Right cardiac atrium (tissue), 5 donors: ENCODE measurements around the gene PHOX2B. TPM values are rescaled to one million over a fixed set of nuclear protein-coding genes. Genes with fewer than 3 reads are reported as not detected.

Experiments used
- ATAC-seq, 2 donors: fragments of 200-7000 bp; cut with Tn5 transposase; one replicate each; pipeline versions ENCODE4 v1.8.0 to v1.9.1; 2020; ENCODE audit warnings: moderate library complexity in 2 of 2, mild to moderate bottlenecking in 1 of 2
- DNase-seq, 3 donors: peaks; one replicate each; pipeline ENCODE4 v3.0.0-alpha.2; 2020
- H3K27ac ChIP-seq: one replicate; pipeline ENCODE4 v1.5.1; 2013; ENCODE audit warnings: mild to moderate bottlenecking, low read length, control low read depth, moderate library complexity
- H3K27me3 ChIP-seq: one replicate; pipeline ENCODE4 v1.6.1; 2013; ENCODE audit not compliant: control insufficient read depth, insufficient read depth
- H3K4me1 ChIP-seq: one replicate; pipeline ENCODE4 v1.6.1; 2013; ENCODE audit warnings: low read length; ENCODE audit not compliant: control insufficient read depth, insufficient read depth
- H3K4me3 ChIP-seq: one replicate; pipeline ENCODE4 v1.5.1; 2013; ENCODE audit warnings: low read length, control low read depth
- H3K9me3 ChIP-seq: one replicate; pipeline ENCODE4 v1.6.1; 2013; ENCODE audit warnings: low read length; ENCODE audit not compliant: control insufficient read depth
- WGBS: extraction: QIAGEN DNeasy Blood & Tissue Kit; methylation state at CpG from one replicate; pipeline ENCODE4 v1.1.7; 2013; 5-methylcytosine and 5-hydroxymethylcytosine counted together
- intact Hi-C, 4 donors: fragments of 100-400 bp; cut with DNase I; formaldehyde crosslinking; loops; one replicate each; pipeline versions ENCODE4 v1.11.0 to v1.14.0; 2022 to 2023
- long read RNA-seq, 4 donors: library from polyadenylated mRNA; unstranded; transcript quantifications; one replicate each; pipeline ENCODE4 v2.0.0, GENCODE V29; 2020 to 2021
- polyA plus RNA-seq: library from polyadenylated mRNA; stranded (reverse); fragments of 200-250 nt; gene quantifications from one replicate; pipeline ENCODE4 v1.2.3, GENCODE V29; 2013
- total RNA-seq, 4 donors: library from RNA; stranded (reverse); fragmentation: NEBNext Ultra II Directional; extraction: Animal tissue kit (Norgen Biotek cat#: 25700); gene quantifications; one replicate each; pipeline ENCODE4 v1.2.1, GENCODE V29; 2021
- donor health status: healthy with polysubstance abuse.
- donor health status: DM: no; HTN: yes; CAD: no.
- donor health status: DM: no; HTN: no; CAD: no.
- donor health status: DM: no; HTN: yes; CAD: no; lungs with severe emphysema.
- donor health status: DM: yes; HTN: yes; CAD: no.

PHOX2B gene
- total RNA-seq = under 1 TPM in 1 of 4 donors, not detected in 3; 0.11 TPM
- polyA plus RNA-seq = 0.16 TPM
- long read RNA-seq, donor 1 = 0 reads
- long read RNA-seq, donor 2 = 0 reads
- long read RNA-seq, donor 3 = 0 reads
- long read RNA-seq, donor 4 = 0 reads

- DNase-seq (no peak), ATAC-seq (no peak)
- WGBS = 10% methylated on average over 15 of the region's 15 CpGs
- H3K4me3 ChIP-seq = no peak within 1 kb of the TSS
- peaks cover 4% of the 10 kb centered on the region for H3K27me3 ChIP-seq
- peaks cover 3% of the 10 kb centered on the region for H3K4me1 ChIP-seq
- no peak within 1 kb of the TSS for H3K27ac ChIP-seq
- intact Hi-C loops = no loop called here
- H3K9me3 ChIP-seq = no peaks in the 10 kb centered on the region
Measured at GRCh38 chr4:41748571-41749475, at the start of gene PHOX2B. TSS of gene PHOX2B (minus strand) at chr4:41748725. CDS start at chr4:41748610, 115 bp downstream.

- no peaks in the 10 kb centered on the region for H3K27me3 ChIP-seq
Measured at GRCh38 chr4:41797260-41797659, 48.7 kb upstream of the PHOX2B start.

GRCh38 chr4:41796545-41797210, 48.2 kb upstream of the PHOX2B start:
- H3K4me3 ChIP-seq = no peak overlapping the region
- 11% methylated on average over 8 of the region's 8 CpGs for WGBS
- peaks cover 3% of the 10 kb centered on the region for H3K4me1 ChIP-seq
- DNase-seq (no peak), ATAC-seq (peak in 1 of 2 donors; percentile 45)
- H3K27me3 ChIP-seq = no peaks in the 10 kb centered on the region
- H3K27ac ChIP-seq = no peak overlapping the region
- intact Hi-C loops = no loop called here
- no peaks in the 10 kb centered on the region for H3K9me3 ChIP-seq

More at GRCh38 chr4:41797260-41797659, 48.7 kb upstream of the PHOX2B start:
- Histone ChIP-seq H3K27ac (no peak overlapping the region), H3K9me3 (no peaks in the 10 kb centered on the region), H3K4me1 (peaks cover 3% of the 10 kb centered on the region), H3K4me3 (no peak overlapping the region)
- intact Hi-C loops = no loop called here
- WGBS = 35% methylated on average over 2 of the region's 2 CpGs
- no peak for DNase-seq
- no peak for ATAC-seq

GRCh38 chr4:41795796-41796385, 47.4 kb upstream of the PHOX2B start:
- Histone ChIP-seq H3K27ac (no peak overlapping the region), H3K4me3 (no peak overlapping the region), H3K4me1 (peaks cover 3% of the 10 kb centered on the region), H3K27me3 (no peaks in the 10 kb centered on the region), H3K9me3 (no peaks in the 10 kb centered on the region)
- intact Hi-C loops = no loop called here
- 54% methylated on average over 2 of the region's 2 CpGs for WGBS
- no peak for ATAC-seq
- DNase-seq = no peak

- ATAC-seq = no peak
- Histone ChIP-seq H3K9me3 (no peaks in the 10 kb centered on the region), H3K4me1 (peaks cover 3% of the 10 kb centered on the region), H3K27ac (no peak overlapping the region), H3K27me3 (no peaks in the 10 kb centered on the region), H3K4me3 (no peak overlapping the region)
- no peak for DNase-seq
- 61% methylated on average over 3 of the region's 3 CpGs for WGBS
- intact Hi-C loops = no loop called here
Measured at GRCh38 chr4:41792166-41792565, 43.6 kb upstream of the PHOX2B start.

GRCh38 chr4:41791557-41791956, 43.0 kb upstream of the PHOX2B start:
- Histone ChIP-seq H3K4me1 (peaks cover under 1% of the 10 kb centered on the region), H3K27me3 (no peaks in the 10 kb centered on the region), H3K9me3 (no peaks in the 10 kb centered on the region), H3K4me3 (no peak overlapping the region), H3K27ac (no peak overlapping the region)
- 79% methylated on average over 2 of the region's 2 CpGs for WGBS
- DNase-seq = no peak
- intact Hi-C loops = no loop called here
- ATAC-seq = no peak

GRCh38 chr4:41787931-41788330, 39.4 kb upstream of the PHOX2B start:
- 69% methylated on average over 8 of the region's 8 CpGs for WGBS
- DNase-seq (no peak), ATAC-seq (no peak)
- intact Hi-C loops = no loop called here
- Histone ChIP-seq H3K4me3 (no peak overlapping the region), H3K4me1 (no peaks in the 10 kb centered on the region), H3K27me3 (no peaks in the 10 kb centered on the region), H3K9me3 (no peaks in the 10 kb centered on the region), H3K27ac (no peak overlapping the region)

GRCh38 chr4:41785665-41786064, 37.1 kb upstream of the PHOX2B start:
- ATAC-seq (no peak), DNase-seq (no peak)
- intact Hi-C loops = no loop called here
- no peak overlapping the region for H3K4me3 ChIP-seq
- H3K27ac ChIP-seq = no peak overlapping the region
- WGBS = 67% methylated on average over 1 of the region's 1 CpG
- H3K27me3 ChIP-seq = no peaks in the 10 kb centered on the region
- H3K9me3 ChIP-seq = no peaks in the 10 kb centered on the region
- no peaks in the 10 kb centered on the region for H3K4me1 ChIP-seq

- H3K9me3 ChIP-seq = no peaks in the 10 kb centered on the region
- no peaks in the 10 kb centered on the region for H3K4me1 ChIP-seq
- intact Hi-C loops = no loop called here
- 82% methylated on average over 9 of the region's 9 CpGs for WGBS
- no peak overlapping the region for H3K4me3 ChIP-seq
- H3K27ac ChIP-seq = no peak overlapping the region
- ATAC-seq (no peak), DNase-seq (no peak)
- H3K27me3 ChIP-seq = no peaks in the 10 kb centered on the region
Measured at GRCh38 chr4:41784191-41784979, 35.9 kb upstream of the PHOX2B start.

GRCh38 chr4:41776466-41776865, 27.9 kb upstream of the PHOX2B start:
- H3K9me3 ChIP-seq = no peaks in the 10 kb centered on the region

More at GRCh38 chr4:41776466-41776865, 27.9 kb upstream of the PHOX2B start:
- Histone ChIP-seq H3K4me1 (no peaks in the 10 kb centered on the region), H3K27ac (no peak overlapping the region), H3K27me3 (no peaks in the 10 kb centered on the region), H3K4me3 (no peak overlapping the region)
- DNase-seq (no peak), ATAC-seq (no peak)
- 86% methylated on average over 3 of the region's 3 CpGs for WGBS
- intact Hi-C loops = no loop called here
